Fibroblast of skin of back (primary cell): ENCODE results near the gene BAD.

Experiments used
- DNase-seq: peaks from one replicate; pipeline ENCODE4 v3.0.0-alpha.2; 2013

The BAD gene

DNA sequence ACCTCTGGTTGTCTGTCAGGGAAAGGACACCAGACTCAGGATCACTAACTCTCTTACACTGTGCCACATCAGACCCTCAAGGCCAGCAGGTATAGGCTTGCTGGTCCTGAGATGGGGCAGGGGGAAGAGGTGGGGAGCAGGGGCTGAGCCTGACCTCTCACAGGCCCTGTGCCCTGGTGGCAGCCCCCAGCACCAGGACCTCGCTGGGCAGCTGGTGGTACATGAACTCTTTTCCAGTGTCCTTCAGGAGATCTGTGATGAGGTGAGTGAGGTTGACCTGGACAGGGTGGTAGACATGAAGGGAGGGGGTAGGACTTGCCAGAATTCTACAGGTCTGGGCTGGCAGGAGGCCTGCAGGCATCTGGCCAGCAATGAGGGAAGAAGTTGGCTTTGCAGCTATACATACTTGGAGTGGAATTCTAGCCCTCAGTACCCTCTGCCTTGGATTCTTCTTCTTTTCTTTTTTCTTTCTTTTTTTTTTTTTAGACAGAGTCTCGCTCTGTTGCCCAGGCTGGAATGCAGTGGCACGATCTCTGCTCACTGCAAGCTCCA, 57.0 kb downstream of the BAD start:
- no peak for DNase-seq

DNA sequence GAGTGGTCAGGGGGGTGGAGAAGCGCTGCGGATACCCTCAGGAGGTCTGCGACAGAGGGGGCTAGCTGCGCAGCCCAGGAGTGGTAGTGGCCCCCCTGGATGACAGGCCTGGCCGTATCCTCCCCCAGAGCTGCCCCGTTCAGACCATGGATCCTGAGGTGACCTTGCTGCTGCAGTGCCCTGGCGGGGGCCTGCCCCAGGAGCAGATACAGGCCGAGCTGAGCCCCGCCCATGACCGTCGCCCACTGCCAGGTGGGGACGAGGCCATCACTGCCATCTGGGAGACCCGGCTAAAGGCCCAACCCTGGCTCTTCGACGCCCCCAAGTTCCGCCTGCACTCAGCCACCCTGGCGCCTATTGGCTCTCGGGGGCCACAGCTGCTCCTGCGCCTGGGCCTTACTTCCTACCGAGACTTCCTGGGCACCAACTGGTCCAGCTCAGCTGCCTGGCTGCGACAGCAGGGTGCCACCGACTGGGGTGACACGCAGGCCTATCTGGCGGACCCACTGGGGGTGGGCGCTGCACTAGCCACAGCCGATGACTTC, 57.9 kb downstream of the BAD start:
- DNase-seq: no peak

DNA sequence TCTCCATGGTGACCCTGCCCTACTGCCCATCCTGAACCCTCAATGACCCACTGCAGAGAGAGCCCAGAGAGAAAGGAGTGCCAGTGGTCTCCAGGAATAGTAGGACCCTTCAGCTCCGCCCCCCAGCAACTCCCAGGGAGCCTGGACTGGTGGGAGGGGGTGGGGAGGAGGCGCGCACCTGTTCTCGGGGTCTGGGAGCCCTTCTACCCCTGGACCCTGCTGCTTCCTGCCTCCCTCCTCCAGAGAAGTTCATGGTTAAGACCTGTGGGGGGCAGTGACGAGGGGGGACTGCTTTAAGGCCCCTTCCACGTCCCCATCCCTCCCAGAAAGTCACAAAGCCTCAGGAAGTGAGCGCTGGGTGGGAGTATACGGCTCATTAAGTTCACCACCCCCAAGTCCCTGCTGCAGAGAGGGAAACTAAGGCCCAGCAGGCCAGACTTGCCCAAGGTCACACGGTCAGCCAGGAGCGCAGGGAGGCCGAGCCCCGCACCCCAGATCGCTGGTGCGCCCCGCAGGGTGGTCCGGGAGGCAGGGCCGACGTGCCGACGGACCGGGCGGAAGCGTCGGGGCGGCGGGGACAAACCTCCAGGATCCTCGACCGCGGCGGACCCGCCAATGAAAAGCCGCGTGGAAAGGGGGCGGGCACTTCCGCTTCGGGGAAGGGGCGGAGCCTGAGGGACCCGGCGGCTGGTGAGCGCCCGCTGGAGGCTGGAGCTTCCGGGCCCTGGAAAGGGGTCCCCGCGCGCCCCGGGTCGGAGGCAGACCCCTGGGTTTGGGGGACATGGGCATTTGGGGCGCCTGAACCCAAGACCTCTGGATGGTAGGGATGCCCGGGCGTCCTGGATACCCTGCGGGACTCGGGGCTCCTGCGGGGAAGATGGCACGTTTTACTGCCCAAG, 58.6 kb downstream of the BAD start, which contains the start of the genes NUDT22 and TRPT1:
Gene NUDT22, plus strand, starts transcription at position 667 of the 899 bp plus-strand sequence. CDS start 379 bp downstream, outside the sequence.
Gene TRPT1, minus strand, starts transcription at position 579 of the 899 bp plus-strand sequence. Its CDS starts 326 bp downstream, at position 253.
- peak; percentile 79 for DNase-seq

DNA sequence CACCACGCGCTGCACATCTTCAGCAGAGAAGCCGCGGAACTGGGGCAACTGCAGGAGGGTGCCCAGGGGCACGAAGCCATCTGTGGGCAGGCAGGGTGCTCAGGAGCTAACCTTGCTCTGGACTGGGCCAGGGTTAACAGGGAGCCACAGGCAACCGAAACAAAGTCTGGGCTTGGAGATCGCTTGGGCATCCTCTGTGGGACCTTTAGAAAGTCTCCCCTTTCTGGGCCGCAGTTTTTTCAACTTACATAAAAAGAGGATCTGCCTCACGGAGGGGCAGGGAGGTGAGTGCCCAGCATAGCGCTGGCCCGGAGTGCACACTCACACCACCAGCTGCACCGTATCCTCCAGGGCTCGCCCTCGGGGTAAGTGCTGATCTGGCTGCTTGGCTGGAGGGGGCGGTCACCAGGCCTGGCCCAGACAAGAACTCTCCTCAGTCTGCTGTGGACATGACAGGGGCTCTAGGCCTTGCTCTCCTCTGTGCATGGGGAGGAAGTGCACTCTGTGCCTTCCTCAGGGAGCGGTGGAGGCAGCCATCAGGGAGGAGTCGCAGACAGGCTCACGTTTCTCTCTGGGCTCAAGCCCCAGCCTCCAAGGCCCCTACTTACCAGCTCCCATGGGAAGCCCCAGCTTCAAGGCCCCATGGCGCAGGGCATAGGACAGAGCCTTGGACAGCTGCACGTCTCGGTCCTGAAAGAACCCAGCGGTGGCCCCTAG, 59.4 kb downstream of the BAD start:
- DNase-seq: no peak

DNA sequence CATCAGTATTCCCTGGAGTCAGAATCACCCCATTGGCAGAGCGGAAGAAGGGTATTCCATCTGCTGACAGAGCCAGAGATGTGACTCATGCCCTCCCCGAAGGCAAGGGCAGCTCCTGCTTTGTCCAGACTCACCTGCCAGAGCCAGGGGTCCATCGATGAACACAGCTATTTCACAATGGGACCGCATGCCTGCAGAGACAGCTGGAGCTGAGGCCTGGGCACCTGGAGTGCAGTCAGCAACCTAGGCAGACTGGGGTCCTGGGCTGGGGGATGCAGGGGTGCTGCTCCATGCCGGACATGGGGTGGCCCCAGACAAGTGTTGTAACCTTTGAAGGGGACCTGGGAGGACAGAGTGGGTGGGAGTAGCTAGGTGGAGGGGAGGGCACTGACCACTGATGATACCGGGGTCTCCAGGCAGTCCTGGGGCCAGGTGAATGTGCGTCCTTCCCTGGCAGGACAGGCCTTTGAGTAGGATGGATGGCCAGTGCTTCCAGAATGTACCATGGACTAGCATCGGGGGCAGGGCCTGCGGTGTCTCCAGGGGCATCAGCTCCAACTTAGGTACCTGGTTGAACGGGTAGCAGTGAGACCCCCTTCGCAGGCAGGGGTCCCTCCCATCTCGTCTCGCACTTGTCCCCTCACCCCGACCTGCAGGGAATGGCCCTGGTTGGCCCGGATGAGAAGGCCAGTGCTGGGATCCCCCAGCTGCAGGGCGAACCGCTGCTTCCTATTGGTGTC, 60.1 kb downstream of the BAD start:
- DNase-seq: no peak

DNA sequence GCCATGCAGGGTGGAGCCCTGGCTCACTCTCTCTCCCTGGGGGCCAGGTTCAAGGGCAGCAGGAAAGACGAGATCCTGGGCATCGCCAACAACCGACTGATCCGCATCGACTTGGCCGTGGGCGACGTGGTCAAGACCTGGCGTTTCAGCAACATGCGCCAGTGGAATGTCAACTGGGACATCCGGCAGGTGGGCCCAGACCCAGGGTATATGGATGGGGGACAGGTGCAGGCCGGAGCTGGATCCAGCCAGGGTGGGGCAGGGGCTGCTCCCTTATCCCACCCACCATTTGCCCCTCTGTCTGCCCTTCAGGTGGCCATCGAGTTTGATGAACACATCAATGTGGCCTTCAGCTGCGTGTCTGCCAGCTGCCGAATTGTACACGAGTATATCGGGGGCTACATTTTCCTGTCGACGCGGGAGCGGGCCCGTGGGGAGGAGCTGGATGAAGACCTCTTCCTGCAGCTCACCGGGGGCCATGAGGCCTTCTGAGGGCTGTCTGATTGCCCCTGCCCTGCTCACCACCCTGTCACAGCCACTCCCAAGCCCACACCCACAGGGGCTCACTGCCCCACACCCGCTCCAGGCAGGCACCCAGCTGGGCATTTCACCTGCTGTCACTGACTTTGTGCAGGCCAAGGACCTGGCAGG, 61.3 kb downstream of the BAD start:
- DNase-seq: no peak

DNA sequence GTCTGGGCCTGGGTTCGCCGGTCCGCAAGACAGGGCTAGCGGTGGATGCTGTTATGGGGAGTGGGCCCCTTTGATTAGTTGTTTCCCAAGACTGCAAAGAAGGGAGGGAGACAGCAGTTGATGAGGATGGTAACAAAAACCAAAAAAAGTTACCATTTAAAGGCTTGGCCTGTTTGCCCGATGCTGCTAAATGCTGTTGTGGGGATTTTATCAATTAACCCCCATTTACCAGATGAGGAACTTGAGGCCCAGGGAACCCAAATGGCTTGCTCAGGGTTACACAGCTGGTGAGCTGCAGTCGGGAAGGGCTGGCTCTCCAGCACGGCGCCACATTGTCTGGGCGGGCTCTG, 61.8 kb downstream of the BAD start:
- no peak for DNase-seq

DNA sequence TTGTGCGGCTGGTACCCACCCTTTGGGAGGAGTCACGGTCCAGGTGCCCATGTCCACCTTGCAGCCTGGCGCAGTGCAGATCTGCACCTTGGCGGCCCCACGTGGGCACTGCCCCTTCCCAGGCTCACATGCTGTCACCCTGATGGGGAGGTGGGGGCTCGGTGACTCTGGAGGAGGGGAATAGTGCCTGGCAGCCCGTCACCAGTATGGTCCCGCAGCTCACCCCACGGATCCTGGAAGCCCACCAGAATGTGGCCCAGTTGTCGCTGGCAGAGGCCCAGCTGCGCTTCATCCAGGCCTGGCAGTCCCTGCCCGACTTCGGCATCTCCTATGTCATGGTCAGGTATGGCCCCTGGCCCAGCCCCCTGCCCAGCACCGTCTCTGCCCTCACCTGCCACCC, 63.7 kb downstream of the BAD start:
- no peak for DNase-seq

DNA sequence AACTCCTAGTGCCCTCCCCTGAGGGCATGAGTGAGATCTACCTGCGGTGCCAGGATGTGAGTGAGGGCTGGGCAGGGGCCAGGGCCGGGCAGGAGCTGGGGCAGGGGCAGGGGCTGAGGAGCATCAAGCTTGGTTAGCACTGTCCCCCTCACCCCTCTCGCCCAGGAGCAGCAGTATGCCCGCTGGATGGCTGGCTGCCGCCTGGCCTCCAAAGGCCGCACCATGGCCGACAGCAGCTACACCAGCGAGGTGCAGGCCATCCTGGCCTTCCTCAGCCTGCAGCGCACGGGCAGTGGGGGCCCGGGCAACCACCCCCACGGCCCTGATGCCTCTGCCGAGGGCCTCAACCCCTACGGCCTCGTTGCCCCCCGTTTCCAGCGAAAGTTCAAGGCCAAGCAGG, 64.2 kb downstream of the BAD start:
- DNase-seq: no peak
